B cell (primary cell): ENCODE data around the gene DDR1. TPM values are rescaled to one million over a fixed set of nuclear protein-coding genes. Genes with fewer than 3 reads are reported as not detected.

Source experiments
- ATAC-seq: fragments of 200-7000 bp; cut with Tn5 transposase; one replicate; pipeline ENCODE4 v1.10.0; 2021; ENCODE audit warnings: low read depth, mild to moderate bottlenecking, moderate number of reproducible peaks, moderate library complexity
- CTCF ChIA-PET: fragments of 350-600 bp; sonication (Branson Sonifier 250); formaldehyde crosslinking; loops from one replicate; lab custom pipeline; 2021; ENCODE audit warnings: antibody characterized with exemption, inconsistent platforms; lab: Charles Lee
- POLR2A ChIA-PET: fragments of 350-600 bp; sonication (Branson Sonifier 250); formaldehyde crosslinking; loops from one replicate; lab custom pipeline; 2021; ENCODE audit warnings: antibody characterized with exemption; lab: Charles Lee
- DNase-seq: peaks from one replicate; pipeline ENCODE4 v3.0.0; 2013
- H2AFZ ChIP-seq: 2 replicates; pipeline ENCODE4 v1.6.1; 2012; ENCODE audit warnings: mild to moderate bottlenecking, low read depth, low read length; ENCODE audit not compliant: insufficient read depth, poor library complexity, severe bottlenecking
- H3K27ac ChIP-seq, 2 donors: 1 replicate in 1 of 2; 2 replicates in 1 of 2; pipeline ENCODE4 v1.5.1; 2012 to 2013; ENCODE audit warnings: low read length in 2 of 2, mild to moderate bottlenecking in 2 of 2, moderate library complexity in 1 of 2
- H3K27me3 ChIP-seq, 4 experiments: fragments of 200-600 bp in 1 of 4; sonication (generic) in 1 of 4; replicated peaks in 1 of 4; 1 replicate in 2 of 4; 2 replicates in 2 of 4; pipeline versions ENCODE4 v1.6.1 to v1.7.0; 2013 to 2016; ENCODE audit warnings: low read length in 3 of 4, mild to moderate bottlenecking in 2 of 4, mixed read lengths in 1 of 4, moderate library complexity in 1 of 4; ENCODE audit not compliant: insufficient read depth in 4 of 4, control insufficient read depth in 3 of 4; ENCODE audit errors: control extremely low read depth in 1 of 4
- H3K36me3 ChIP-seq, 2 experiments: replicated peaks in 1 of 2; 1 replicate in 1 of 2; 2 replicates in 1 of 2; pipeline versions ENCODE4 v1.6.1 to v1.7.1; 2013; ENCODE audit warnings: low read length in 1 of 2; ENCODE audit not compliant: insufficient read depth in 2 of 2, control insufficient read depth in 1 of 2; ENCODE audit errors: control extremely low read depth in 1 of 2, extremely low read depth in 1 of 2
- H3K4me1 ChIP-seq, 2 donors: fragments of 200-600 bp in 1 of 2; sonication (generic) in 1 of 2; 1 replicate in 1 of 2; 2 replicates in 1 of 2; pipeline versions ENCODE4 v1.5.1 to v1.6.1; 2013 to 2017; ENCODE audit warnings: low read length in 2 of 2; ENCODE audit not compliant: control insufficient read depth in 2 of 2, insufficient read depth in 2 of 2
- H3K4me2 ChIP-seq: replicated peaks from 2 replicates; pipeline ENCODE3; 2012; ENCODE audit warnings: mild to moderate bottlenecking, low read depth, low read length; ENCODE audit not compliant: poor library complexity, severe bottlenecking
- H3K4me3 ChIP-seq, 5 experiments: fragments of 200-600 bp in 1 of 5; sonication (generic) in 1 of 5; 1 replicate in 3 of 5; 2 replicates in 2 of 5; pipeline versions ENCODE4 v1.5.1 to v1.7.0; 2011 to 2016; ENCODE audit warnings: low read length in 4 of 5, mild to moderate bottlenecking in 4 of 5, low read depth in 2 of 5, control low read depth in 1 of 5, moderate library complexity in 1 of 5; ENCODE audit not compliant: insufficient read depth in 1 of 5; ENCODE audit errors: control extremely low read depth in 1 of 5, extremely low read depth in 1 of 5
- H3K79me2 ChIP-seq: fragments of 200-600 bp; sonication (generic); one replicate; pipeline ENCODE4 v1.6.0; 2016; ENCODE audit warnings: low read length; ENCODE audit not compliant: control insufficient read depth, insufficient read depth
- H3K9ac ChIP-seq: fragments of 200-600 bp; sonication (generic); 2 replicates; pipeline ENCODE4 v1.6.1; 2017; ENCODE audit warnings: mild to moderate bottlenecking, low read length, moderate library complexity
- H3K9me3 ChIP-seq, 3 donors: one replicate each; pipeline versions ENCODE4 v1.6.1 to v1.7.1; 2013; ENCODE audit warnings: low read length in 2 of 3; ENCODE audit not compliant: control insufficient read depth in 2 of 3, insufficient read depth in 1 of 3; ENCODE audit errors: control extremely low read depth in 1 of 3
- H4K20me1 ChIP-seq: 2 replicates; pipeline ENCODE4 v1.6.0; 2012; ENCODE audit warnings: mild to moderate bottlenecking, low read length; ENCODE audit not compliant: insufficient read depth, control insufficient read depth, poor library complexity, severe bottlenecking
- H3K27ac Mint-ChIP-seq: one replicate; pipeline ENCODE4 v1.8.0; 2021; ENCODE audit warnings: mixed read lengths
- H3K27me3 Mint-ChIP-seq: one replicate; pipeline ENCODE4 v1.8.0; 2021; ENCODE audit warnings: mixed read lengths
- H3K4me1 Mint-ChIP-seq: one replicate; pipeline ENCODE4 v1.8.0; 2021; ENCODE audit warnings: mixed read lengths
- H3K4me3 Mint-ChIP-seq: one replicate; pipeline ENCODE4 v1.8.0; 2021; ENCODE audit warnings: mixed read lengths
- H3K9me3 Mint-ChIP-seq: one replicate; pipeline ENCODE4 v1.8.0; 2022; ENCODE audit warnings: mixed read lengths; ENCODE audit not compliant: insufficient read depth
- CTCF ChIP-seq: fragments of 200-600 bp; IDR thresholded peaks from one replicate; pipeline ENCODE4 v1.8.0; 2022; ENCODE audit warnings: antibody characterized with exemption, mild to moderate bottlenecking
- EZH2 ChIP-seq: IDR thresholded peaks from 2 replicates; pipeline ENCODE4 v1.6.1; 2012; ENCODE audit warnings: borderline replicate concordance, low read depth, mild to moderate bottlenecking, moderate library complexity, low read length; ENCODE audit not compliant: insufficient read depth, poor library complexity, severe bottlenecking
- WGBS: methylation state at CpG from one replicate; pipeline ENCODE4 v1.1.5; 2013; ENCODE audit warnings: missing lambda C conversion rate; ENCODE audit not compliant: insufficient coverage; 5-methylcytosine and 5-hydroxymethylcytosine counted together
- intact Hi-C: fragments of 100-400 bp; cut with micrococcal nuclease; formaldehyde crosslinking; loops from one replicate; pipeline ENCODE4 v1.10.0; 2022
- polyA plus RNA-seq: library from polyadenylated mRNA; depleted of rRNA; stranded (reverse); fragments of >200 nt; gene quantifications from 2 replicates; pipeline ENCODE4 v1.2.3, GENCODE V29; 2012
- total RNA-seq, 2 donors: library from RNA; stranded (reverse); fragments of 120-200 nt in 1 of 2; gene quantifications; 1 replicate in 1 of 2; 2 replicates in 1 of 2; pipeline versions ENCODE4 v1.2.3 to v1.2.4, GENCODE V29; 2013 to 2022

The DDR1 gene
- total and polyA plus RNA-seq, 2 donors (not counting 1 experiment from before 2014, with no cell fraction given), result 28.8 to 61.7 TPM

GRCh38 chr6:30914854-30915590 is 30.7 kb downstream of the DDR1 start:
- Histone ChIP-seq H3K36me3 (peaks cover 0 to 54% of the 10 kb centered on the region in 2 experiments), H3K27ac (peak overlapping the region in 1 of 2 donors; percentile 76), H3K79me2 (no peaks in the 10 kb centered on the region), H3K4me2 (peak overlapping the region; percentile 95), H2AFZ (peak overlapping the region; percentile 99), H3K9me3 (no peaks in the 10 kb centered on the region), H3K4me3 (peak overlapping the region; percentile 27 to 84 (median 78)), H4K20me1 (no peaks in the 10 kb centered on the region), H3K9ac (peak overlapping the region; percentile 82), H3K27me3 (no peaks in the 10 kb centered on the region), H3K4me1 (peaks cover 11 to 20% of the 10 kb centered on the region in 2 donors)
- CTCF ChIA-PET, result interaction anchor here (0.9 to 6.3 kb wide), 20 partner anchors 10 to 559 kb away, joined by 3 to 87 read pairs (median 4); no protein-coding TSS in a partner anchor
- no peaks in the 10 kb centered on the region for H3K27me3 Mint-ChIP-seq
- TF ChIP-seq EZH2 (no peak), CTCF (no peak)
- H3K4me1 Mint-ChIP-seq, result peaks cover 24% of the 10 kb centered on the region
- WGBS, result 63% methylated on average over 8 of the region's 17 CpGs
- intact Hi-C loops, result loop anchor here (1.0 to 5.0 kb wide), 5 partner anchors 87 to 173 kb away; partner anchors contain the start of genes FLOT1 and IER3
- ATAC-seq, result no peak
- H3K4me3 Mint-ChIP-seq, result peak overlapping the region; percentile 90
- H3K9me3 Mint-ChIP-seq, result no peaks in the 10 kb centered on the region
- POLR2A ChIA-PET, result interaction anchor here (1.7 kb wide), 1 partner anchor 31 kb away, joined by 18 read pairs; the partner anchor contains the start of gene DDR1
- peak overlapping the region; percentile 88 for H3K27ac Mint-ChIP-seq
- peak; percentile 27 for DNase-seq

- H3K27ac ChIP-seq, result no peak overlapping the region
- Mint-ChIP-seq H3K27ac (peak overlapping the region; percentile 39), H3K9me3 (no peaks in the 10 kb centered on the region), H3K27me3 (no peaks in the 10 kb centered on the region), H3K4me3 (peak overlapping the region; percentile 90), H3K4me1 (peaks cover 24% of the 10 kb centered on the region)
- ChIA-PET POLR2A (interaction anchor here (0.7 kb wide), 1 partner anchor 216 kb away, joined by 3 read pairs; no protein-coding TSS in a partner anchor), CTCF (interaction anchor here (0.6 to 6.3 kb wide), 21 partner anchors 10 to 560 kb away, joined by 3 to 87 read pairs (median 4); no protein-coding TSS in a partner anchor)
- ATAC-seq (no peak), DNase-seq (peak; percentile 58)
- no peak overlapping the region for H3K4me3 ChIP-seq
- intact Hi-C loops, result loop anchor here (1.0 to 2.0 kb wide), 3 partner anchors 154 to 171 kb away; no protein-coding TSS in a partner anchor
- no peaks in the 10 kb centered on the region for H4K20me1 ChIP-seq
- H3K4me2 ChIP-seq, result peak overlapping the region; percentile 95
- no peaks in the 10 kb centered on the region for H3K79me2 ChIP-seq
- H3K9ac ChIP-seq, result no peak overlapping the region
- no peaks in the 10 kb centered on the region for H3K9me3 ChIP-seq
- H3K36me3 ChIP-seq, result peaks cover 0 to 56% of the 10 kb centered on the region in 2 experiments
- WGBS, result 23% methylated on average over 5 of the region's 5 CpGs
- H2AFZ ChIP-seq, result no peak overlapping the region
- H3K27me3 ChIP-seq, result no peaks in the 10 kb centered on the region
- H3K4me1 ChIP-seq, result peaks cover 11 to 20% of the 10 kb centered on the region in 2 donors
- TF ChIP-seq CTCF (peak; percentile 59), EZH2 (no peak)
These were observed 31.2 kb downstream of the DDR1 start for GRCh38 chr6:30915591-30915946.
